Measurements from ENCODE around the gene S1PR3. TPM values are rescaled to one million over a fixed set of nuclear protein-coding genes. Genes with fewer than 3 reads are reported as not detected.

S1PR3 gene
- total and polyA plus RNA-seq, 2 donors (not counting 3 experiments of a cell fraction or from before 2014, with no cell fraction given) = 12.5 to 25.8 TPM

DNA sequence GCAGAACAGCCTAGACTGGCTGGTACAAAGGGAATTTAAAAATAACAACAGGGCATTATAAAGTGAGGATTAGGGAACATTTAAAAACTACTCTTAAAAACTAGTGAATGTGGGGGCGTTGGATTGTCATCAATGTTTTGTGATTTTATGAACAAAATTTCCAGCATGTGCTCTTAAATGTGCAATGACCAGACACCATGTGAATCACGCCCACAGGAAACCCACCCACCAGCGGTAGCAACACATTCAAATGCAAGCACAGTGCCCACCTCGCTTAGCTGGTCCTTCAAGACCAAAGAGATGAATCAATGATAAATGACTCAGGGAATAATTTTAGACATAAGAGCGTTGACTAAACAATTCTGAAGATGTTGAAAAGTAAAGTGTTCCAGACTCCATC lies 40.9 kb downstream of the S1PR3 start:
- Histone ChIP-seq H4K20me1 (replicated peaks; ENCODE audit: control insufficient read depth, extremely low read depth, insufficient read depth, low read length) (no peaks in the 10 kb centered on the region), H3K9ac (replicated peaks; ENCODE audit: extremely low read depth, insufficient read depth, low read length) (no peak overlapping the region), H3K4me2 (ENCODE audit: insufficient read depth, low read length) (no peak overlapping the region), H3K9me3 (replicated peaks; ENCODE audit: control insufficient read depth, insufficient read depth, low read length) (no peaks in the 10 kb centered on the region), H3K4me1 (ENCODE audit: control insufficient read depth, extremely low read depth, insufficient read depth, low read length) (no peaks in the 10 kb centered on the region), H3K27me3 (ENCODE audit: control insufficient read depth in 2 of 2, insufficient read depth in 2 of 2, low read length in 2 of 2) (no peaks in the 10 kb centered on the region), H3K36me3 (ENCODE audit: control insufficient read depth in 2 of 2, extremely low read depth in 1 of 2, insufficient read depth in 2 of 2, low read length in 2 of 2) (no peaks in the 10 kb centered on the region), H3K79me2 (ENCODE audit: control insufficient read depth, insufficient read depth, low read length) (no peaks in the 10 kb centered on the region), H3K4me3 (replicated peaks in 1 of 3; ENCODE audit: insufficient read depth in 1 of 3, low read depth in 1 of 3, low read length in 3 of 3) (no peak overlapping the region), H2AFZ (ENCODE audit: low read depth, low read length) (no peak overlapping the region), H3K9me1 (replicated peaks; ENCODE audit: control insufficient read depth, extremely low read depth, insufficient read depth, low read length) (no peaks in the 10 kb centered on the region), H3K27ac (ENCODE audit: insufficient read depth, low read depth, low read length) (no peak overlapping the region)
- FAIRE-seq = no peak
- dilution Hi-C loops (cut with MboI; ENCODE audit: extremely low pct_ligation_motif_present, low sequenced_read_pairs) = no loop called here
- ChIA-PET CTCF (interaction anchor here (0.6 kb wide), 1 partner anchor 12 kb away, joined by 3 read pairs; no protein-coding TSS in a partner anchor), POLR2A (no interaction called here)
- BruUV-seq (replicated peaks) = no TSS peak
- DNase-seq (ENCODE audit: low read depth, low spot score) = no peak
- intact Hi-C loops (cut with micrococcal nuclease) = no loop called here
- TF ChIP-seq EZH2 (IDR thresholded peaks at IDR 0.05; ENCODE audit: borderline replicate concordance, low read depth, low read length, severe bottlenecking) (no peak), JUN (IDR thresholded peaks at IDR 0.05; ENCODE audit: borderline replicate concordance, insufficient read depth, insufficient read length, low read depth) (no peak), POLR2A (IDR thresholded peaks at IDR 0.05; ENCODE audit: low read depth, low read length) (no peak), FOS (IDR thresholded peaks at IDR 0.05; ENCODE audit: borderline replicate concordance, insufficient read depth, low read length) (no peak), MYC (IDR thresholded peaks at IDR 0.05; ENCODE audit: low read depth, low read length) (no peak), GATA2 (IDR thresholded peaks at IDR 0.05; ENCODE audit: insufficient read depth, insufficient read length, low read depth, low read length) (no peak), POLR2AphosphoS5 (IDR thresholded peaks at IDR 0.05; ENCODE audit: insufficient read depth, low read depth, low read length) (no peak)
- TF ChIP-seq, protein P1, sequence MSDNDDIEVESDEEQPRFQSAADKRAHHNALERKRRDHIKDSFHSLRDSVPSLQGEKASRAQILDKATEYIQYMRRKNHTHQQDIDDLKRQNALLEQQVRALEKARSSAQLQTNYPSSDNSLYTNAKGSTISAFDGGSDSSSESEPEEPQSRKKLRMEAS (IDR thresholded peaks at IDR 0.05; ENCODE audit: insufficient read depth, insufficient read length) = no peak
- TF ChIP-seq, protein P2, sequence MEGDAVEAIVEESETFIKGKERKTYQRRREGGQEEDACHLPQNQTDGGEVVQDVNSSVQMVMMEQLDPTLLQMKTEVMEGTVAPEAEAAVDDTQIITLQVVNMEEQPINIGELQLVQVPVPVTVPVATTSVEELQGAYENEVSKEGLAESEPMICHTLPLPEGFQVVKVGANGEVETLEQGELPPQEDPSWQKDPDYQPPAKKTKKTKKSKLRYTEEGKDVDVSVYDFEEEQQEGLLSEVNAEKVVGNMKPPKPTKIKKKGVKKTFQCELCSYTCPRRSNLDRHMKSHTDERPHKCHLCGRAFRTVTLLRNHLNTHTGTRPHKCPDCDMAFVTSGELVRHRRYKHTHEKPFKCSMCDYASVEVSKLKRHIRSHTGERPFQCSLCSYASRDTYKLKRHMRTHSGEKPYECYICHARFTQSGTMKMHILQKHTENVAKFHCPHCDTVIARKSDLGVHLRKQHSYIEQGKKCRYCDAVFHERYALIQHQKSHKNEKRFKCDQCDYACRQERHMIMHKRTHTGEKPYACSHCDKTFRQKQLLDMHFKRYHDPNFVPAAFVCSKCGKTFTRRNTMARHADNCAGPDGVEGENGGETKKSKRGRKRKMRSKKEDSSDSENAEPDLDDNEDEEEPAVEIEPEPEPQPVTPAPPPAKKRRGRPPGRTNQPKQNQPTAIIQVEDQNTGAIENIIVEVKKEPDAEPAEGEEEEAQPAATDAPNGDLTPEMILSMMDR (IDR thresholded peaks at IDR 0.05; ENCODE audit: extremely low read depth in 1 of 2, insufficient read depth in 1 of 2, low read depth in 1 of 2, low read length in 2 of 2) = no peak

Data from endothelial cell of umbilical vein (primary cell).